SK-N-MC (cell line): ENCODE data around the gene GDPD5.

Experiments
- DNase-seq: peaks from one replicate; pipeline ENCODE4 v3.0.0-alpha.2; 2011; ENCODE audit warnings: low read depth, low spot score
- H3K27ac ChIP-seq: fragments of 200-600 bp; sonication (generic); 2 replicates; pipeline ENCODE4 v1.5.1; 2016; ENCODE audit warnings: mixed run types
- H3K36me3 ChIP-seq: fragments of 200-600 bp; sonication (generic); 2 replicates; pipeline ENCODE4 v1.6.1; 2017; ENCODE audit warnings: antibody characterized with exemption, low read length, mixed read lengths; ENCODE audit not compliant: insufficient read depth
- H3K4me3 ChIP-seq: fragments of 200-600 bp; sonication (generic); 2 replicates; pipeline ENCODE4 v1.5.1; 2016
- H3K9ac ChIP-seq: fragments of 200-600 bp; sonication (generic); 2 replicates; pipeline ENCODE4 v1.8.0; 2017; ENCODE audit warnings: mixed run types, mixed read lengths; ENCODE audit not compliant: insufficient read length
- H3K9me3 ChIP-seq: fragments of 200-600 bp; sonication (generic); 2 replicates; pipeline ENCODE4 v1.6.1; 2017; ENCODE audit warnings: low read depth, mild to moderate bottlenecking, antibody characterized with exemption, low read length, moderate library complexity, mixed read lengths
- EZH2 ChIP-seq: fragments of 200-600 bp; sonication (generic); IDR thresholded peaks from one replicate; pipeline ENCODE4 v1.6.1; 2017; ENCODE audit warnings: antibody characterized with exemption
- FOXP2 ChIP-seq: optimal IDR thresholded peaks from 2 replicates; pipeline ENCODE3; 2011; ENCODE audit warnings: mild to moderate bottlenecking, moderate library complexity; ENCODE audit not compliant: insufficient read depth; ENCODE audit errors: extremely low read length, control extremely low read depth
- POLR2AphosphoS5 ChIP-seq: IDR thresholded peaks from 2 replicates; pipeline ENCODE4 v1.6.1; 2012; ENCODE audit warnings: mild to moderate bottlenecking, low read depth, low read length, borderline replicate concordance

Gene GDPD5

DNA sequence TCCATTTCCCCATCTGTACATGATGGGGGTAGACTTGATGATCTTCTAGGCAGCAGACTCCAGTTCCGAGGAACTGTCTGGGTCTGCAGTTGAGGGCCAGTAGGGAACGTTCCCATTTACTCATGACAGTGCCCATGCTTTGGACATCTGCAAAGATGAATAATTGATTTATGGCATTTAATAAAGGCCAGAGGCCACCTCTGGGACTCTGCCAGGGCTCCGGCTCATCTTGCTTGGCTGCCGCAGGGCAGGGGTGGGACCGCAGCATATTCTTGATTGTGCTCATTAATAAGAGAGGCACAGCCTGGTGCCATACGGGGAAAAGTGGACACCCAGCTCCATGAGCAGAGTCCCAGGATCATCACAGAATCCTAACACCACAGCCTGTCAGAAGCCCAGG is 64.6 kb downstream of the GDPD5 start:
- H3K9ac ChIP-seq: no peak overlapping the region
- H3K27ac ChIP-seq: no peak overlapping the region
- TF ChIP-seq FOXP2 (no peak), EZH2 (no peak), POLR2AphosphoS5 (no peak)

DNA sequence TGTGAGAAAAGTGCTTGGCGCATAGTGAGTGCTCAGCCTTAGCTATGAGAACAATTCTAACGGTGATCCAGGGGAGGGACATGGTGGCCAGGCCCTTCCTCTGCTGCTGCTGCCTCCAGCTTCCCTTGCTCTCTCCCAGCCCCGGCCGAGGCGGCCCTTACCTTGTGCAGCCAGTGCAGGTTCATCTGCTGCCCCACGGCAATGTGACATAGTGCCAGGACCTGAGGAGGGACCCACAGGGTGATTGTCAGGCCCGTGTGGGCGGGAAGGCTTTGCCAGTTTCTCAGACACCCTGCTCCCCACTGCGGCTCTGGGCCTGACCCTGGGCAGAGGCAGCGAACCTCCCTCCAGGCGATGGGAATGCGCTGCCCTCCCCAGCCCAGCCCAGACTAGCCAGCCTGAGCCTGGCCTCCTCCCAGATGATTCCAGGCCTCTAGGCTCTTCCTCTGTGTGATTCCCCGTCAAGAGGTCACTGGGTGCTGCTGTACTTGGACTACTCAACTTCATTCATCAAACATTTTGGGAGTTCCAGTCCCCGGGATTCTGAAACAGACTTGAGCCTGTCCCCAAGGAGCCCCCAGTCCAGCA is 69.1 kb downstream of the GDPD5 start:
- Histone ChIP-seq H3K4me3 (no peak overlapping the region), H3K27ac (no peak overlapping the region), H3K36me3 (no peaks in the 10 kb centered on the region), H3K9ac (no peak overlapping the region), H3K9me3 (no peaks in the 10 kb centered on the region)
- no peak for DNase-seq
- TF ChIP-seq EZH2 (no peak), FOXP2 (no peak), POLR2AphosphoS5 (no peak)

More for the DNA sequence above, 64.6 kb downstream of the GDPD5 start:
- no peak overlapping the region for H3K4me3 ChIP-seq
- H3K9me3 ChIP-seq: no peaks in the 10 kb centered on the region
- no peak for DNase-seq
- H3K36me3 ChIP-seq: no peaks in the 10 kb centered on the region

DNA sequence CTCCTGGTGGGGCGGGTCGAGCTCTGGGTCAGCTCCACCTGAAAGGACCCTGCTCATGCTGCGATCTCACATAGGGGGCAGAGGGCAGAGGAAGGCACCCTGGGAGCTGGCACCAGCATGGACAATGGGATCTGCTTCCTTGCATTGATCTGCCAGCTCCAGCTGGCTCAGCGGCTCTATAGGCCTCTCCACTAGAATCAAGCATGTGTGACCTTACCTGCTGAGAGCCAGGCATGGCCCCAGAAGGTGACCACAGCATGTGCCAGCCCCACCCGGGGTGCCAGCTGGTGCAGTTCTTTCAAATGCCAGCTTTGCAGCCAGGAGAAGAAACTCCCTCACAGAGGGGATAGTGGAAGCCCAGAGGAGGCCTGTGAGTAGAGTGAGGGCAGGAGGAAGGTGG is 70.8 kb downstream of the GDPD5 start:
- H3K9ac ChIP-seq: no peak overlapping the region
- no peaks in the 10 kb centered on the region for H3K36me3 ChIP-seq
- no peak for DNase-seq
- no peaks in the 10 kb centered on the region for H3K9me3 ChIP-seq
- H3K27ac ChIP-seq: no peak overlapping the region
- no peak overlapping the region for H3K4me3 ChIP-seq
- TF ChIP-seq POLR2AphosphoS5 (no peak), FOXP2 (no peak), EZH2 (no peak)

DNA sequence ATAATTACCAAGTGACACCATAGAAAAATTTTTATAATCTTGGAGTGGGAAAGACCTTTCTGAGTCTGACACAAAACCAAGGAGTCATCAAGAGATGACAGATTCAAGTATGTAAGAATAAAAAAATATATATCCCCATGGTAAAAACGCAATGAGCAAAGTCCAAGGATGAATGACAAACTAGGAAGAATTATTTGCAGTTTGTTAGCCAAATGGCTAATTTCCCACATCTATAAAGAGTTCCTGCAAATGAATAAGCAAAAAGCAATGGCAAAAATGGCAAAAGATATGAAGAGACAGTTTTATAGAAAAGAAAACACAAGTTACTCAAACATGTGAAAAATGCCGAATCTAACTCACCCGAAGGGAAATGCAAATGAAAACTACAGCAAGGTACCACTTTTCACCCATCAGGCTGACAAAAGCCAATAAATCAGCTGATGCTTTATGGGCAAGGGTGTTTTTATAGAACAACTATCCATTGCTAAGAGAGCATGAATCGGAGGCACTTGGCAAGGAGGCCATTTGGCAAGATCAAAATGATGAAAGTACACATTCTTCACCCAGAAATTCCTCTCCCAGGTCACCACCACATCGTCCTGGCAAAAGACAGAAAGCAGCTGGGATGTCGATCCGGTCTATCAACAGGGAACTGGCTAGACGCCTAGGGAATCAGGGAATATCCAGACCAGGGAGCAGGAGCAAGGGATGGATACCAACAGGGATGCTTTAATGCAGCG is 71.7 kb downstream of the GDPD5 start:
- no peak for TF ChIP-seq EZH2
- no peak for TF ChIP-seq POLR2AphosphoS5
- no peak for TF ChIP-seq FOXP2
- Histone ChIP-seq H3K9ac (no peak overlapping the region), H3K4me3 (no peak overlapping the region), H3K9me3 (no peaks in the 10 kb centered on the region), H3K36me3 (no peaks in the 10 kb centered on the region), H3K27ac (no peak overlapping the region)
- no peak for DNase-seq

DNA sequence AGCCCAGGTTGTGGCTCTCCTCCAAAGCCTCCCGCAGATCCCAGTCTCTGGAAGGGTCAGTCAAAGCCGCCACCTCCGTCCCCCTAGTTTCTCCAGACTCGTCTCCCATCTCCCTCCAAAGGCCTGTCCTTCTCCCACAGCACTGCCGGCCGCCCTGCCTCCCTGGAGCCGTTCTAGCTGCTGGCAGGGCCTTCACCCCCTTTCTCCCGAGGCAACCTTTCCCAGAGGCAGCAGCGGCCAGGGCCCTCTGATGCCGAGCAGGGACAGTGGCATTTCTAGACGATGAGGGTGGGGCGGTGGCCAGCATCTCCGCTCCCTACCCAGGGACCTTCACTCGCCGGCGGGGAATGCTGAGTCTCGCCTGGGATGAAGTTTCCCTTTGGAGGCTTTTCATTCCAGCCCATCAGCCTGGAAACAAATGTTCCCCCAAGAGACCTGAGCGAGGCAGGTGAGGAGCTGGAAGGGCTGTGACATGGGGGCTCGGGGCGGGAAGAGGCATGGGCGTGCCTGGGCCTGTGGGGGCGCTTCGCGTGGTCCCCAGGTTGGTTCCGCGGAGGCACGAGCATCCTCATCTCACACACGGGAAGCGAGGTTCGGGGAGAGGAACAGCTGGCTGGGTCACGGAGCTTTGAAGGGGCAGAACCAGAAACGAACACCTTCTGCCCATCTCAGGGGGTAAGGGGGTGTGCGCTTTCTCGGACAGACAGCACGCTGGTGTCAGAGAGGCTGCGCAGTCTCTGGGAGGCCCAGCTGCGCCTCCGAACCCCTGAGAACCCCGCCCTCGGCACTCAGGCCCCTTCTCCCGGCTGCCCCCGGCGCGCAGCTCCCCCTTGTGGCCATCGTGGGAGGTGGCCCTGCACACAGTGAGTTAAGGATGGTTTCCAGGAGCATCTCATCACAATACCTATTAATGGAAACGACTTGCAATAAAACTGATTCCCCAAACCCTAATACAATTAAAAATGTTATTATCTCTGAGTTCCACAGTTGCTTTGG is 74.6 kb downstream of the GDPD5 start:
- Histone ChIP-seq H3K36me3 (no peaks in the 10 kb centered on the region), H3K27ac (no peak overlapping the region), H3K9me3 (no peaks in the 10 kb centered on the region), H3K4me3 (no peak overlapping the region), H3K9ac (no peak overlapping the region)
- no peak for DNase-seq
- TF ChIP-seq EZH2 (no peak), FOXP2 (no peak), POLR2AphosphoS5 (no peak)

DNA sequence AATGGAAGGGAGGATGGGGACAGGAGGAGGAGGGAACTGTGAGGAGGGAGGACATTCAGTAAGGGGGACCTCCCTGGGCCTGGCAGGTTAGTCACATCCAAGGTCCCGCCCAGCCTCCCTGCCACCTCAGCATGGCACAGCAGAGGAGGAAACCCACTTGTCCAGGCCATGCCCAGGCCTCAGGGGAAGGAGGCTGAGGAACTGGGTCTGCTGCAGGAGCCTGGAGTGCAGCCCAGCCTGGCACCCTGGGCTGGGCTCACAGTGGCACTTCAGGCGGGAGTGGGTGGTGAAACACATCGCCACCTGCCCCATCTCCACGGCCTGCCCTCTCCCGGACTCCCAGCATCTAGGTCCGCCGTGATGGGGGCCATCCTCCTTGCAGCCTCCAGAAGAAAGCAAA is 75.5 kb downstream of the GDPD5 start:
- Histone ChIP-seq H3K27ac (no peak overlapping the region), H3K9ac (no peak overlapping the region), H3K4me3 (no peak overlapping the region), H3K9me3 (no peaks in the 10 kb centered on the region), H3K36me3 (no peaks in the 10 kb centered on the region)
- TF ChIP-seq EZH2 (no peak), FOXP2 (no peak), POLR2AphosphoS5 (no peak)
- no peak for DNase-seq

DNA sequence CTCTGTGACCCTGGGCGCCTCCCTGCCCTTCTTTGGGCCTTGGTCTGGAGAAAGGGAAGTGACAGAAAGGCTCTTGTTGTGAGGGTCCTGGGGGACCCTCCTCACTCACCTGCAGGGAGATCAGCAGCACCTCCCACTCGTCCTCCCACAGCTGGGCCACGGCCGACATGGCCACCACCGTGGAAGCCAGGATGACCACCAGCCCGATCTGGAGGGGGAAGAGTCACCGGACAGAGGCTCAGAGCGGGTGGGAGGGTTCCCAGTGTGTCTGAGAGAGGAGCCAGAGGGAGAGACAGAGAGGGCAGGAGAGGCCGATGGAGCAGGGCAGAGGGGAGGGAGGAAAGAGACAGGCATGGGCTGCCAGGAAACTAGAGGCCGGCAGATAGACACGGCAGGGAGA is 76.0 kb downstream of the GDPD5 start:
- no peak for DNase-seq
- TF ChIP-seq FOXP2 (no peak), POLR2AphosphoS5 (no peak), EZH2 (no peak)
- Histone ChIP-seq H3K27ac (no peak overlapping the region), H3K9ac (no peak overlapping the region), H3K4me3 (no peak overlapping the region), H3K36me3 (no peaks in the 10 kb centered on the region), H3K9me3 (no peaks in the 10 kb centered on the region)

DNA sequence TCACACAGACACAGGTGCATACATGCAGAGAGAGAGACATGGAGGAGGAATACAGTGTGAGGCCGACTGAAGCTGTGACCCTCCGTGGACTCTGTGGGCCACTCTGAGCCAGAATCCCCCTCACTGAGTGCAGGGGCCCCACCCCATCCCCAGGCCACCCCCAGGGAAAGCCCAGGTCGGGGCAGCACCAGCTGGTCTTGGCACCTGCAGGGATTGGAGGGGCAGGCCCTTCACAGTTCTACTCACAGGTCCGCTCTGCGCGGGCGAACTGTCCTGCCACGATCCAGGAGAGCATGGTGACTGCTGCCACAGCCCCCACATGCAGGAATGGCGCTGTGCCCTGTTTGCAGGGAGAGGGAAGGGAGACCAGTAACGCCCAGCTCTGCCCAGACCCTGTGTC is 76.5 kb downstream of the GDPD5 start:
- Histone ChIP-seq H3K9ac (no peak overlapping the region), H3K4me3 (no peak overlapping the region), H3K9me3 (no peaks in the 10 kb centered on the region), H3K27ac (no peak overlapping the region), H3K36me3 (no peaks in the 10 kb centered on the region)
- no peak for DNase-seq
- TF ChIP-seq POLR2AphosphoS5: no peak
- no peak for TF ChIP-seq EZH2
- TF ChIP-seq FOXP2: no peak
